ENCODE measurements around the gene CA10.

- no peak for TF ChIP-seq CTCF (IDR thresholded peaks at IDR 0.05)
- no peak for TF ChIP-seq POLR2A (IDR thresholded peaks at IDR 0.05)
Observed at GRCh38 chr17:52035336-52035915, 123.1 kb downstream of the CA10 start.
